Mesendoderm (in vitro differentiated cells): ENCODE results near the gene ITLN2.

ENCODE experiments used
- DNase-seq: peaks from one replicate; pipeline ENCODE4 v3.0.0; 2013
- H2AK5ac ChIP-seq: 2 replicates; pipeline ENCODE4 v1.6.1; 2013; ENCODE audit warnings: low read length, inconsistent platforms
- H2BK120ac ChIP-seq: 2 replicates; pipeline ENCODE4 v1.6.1; 2013; ENCODE audit warnings: low read depth, mild to moderate bottlenecking, low read length, moderate library complexity, mixed read lengths
- H2BK15ac ChIP-seq: replicated peaks from 2 replicates; pipeline ENCODE4 v1.6.1; 2013; ENCODE audit warnings: low read depth, mild to moderate bottlenecking, moderate library complexity
- H2BK5ac ChIP-seq: 2 replicates; pipeline ENCODE4 v1.6.1; 2013; ENCODE audit warnings: low read length, inconsistent platforms
- H3K18ac ChIP-seq: 2 replicates; pipeline ENCODE4 v1.6.1; 2013; ENCODE audit warnings: mild to moderate bottlenecking, low read length, mixed read lengths
- H3K23ac ChIP-seq: one replicate; pipeline ENCODE4 v1.6.1; 2013; ENCODE audit warnings: low read length
- H3K27ac ChIP-seq: 2 replicates; pipeline ENCODE4 v1.5.1; 2013; ENCODE audit warnings: low read depth, mild to moderate bottlenecking, inconsistent platforms, low read length, moderate library complexity
- H3K27me3 ChIP-seq: 2 replicates; pipeline ENCODE4 v1.6.1; 2013; ENCODE audit warnings: low read length, control low read depth, mild to moderate bottlenecking, inconsistent platforms; ENCODE audit not compliant: insufficient read depth, poor library complexity
- H3K36me3 ChIP-seq: 2 replicates; pipeline ENCODE4 v1.6.1; 2013; ENCODE audit warnings: low read length, inconsistent platforms; ENCODE audit not compliant: control insufficient read depth, insufficient read depth
- H3K4ac ChIP-seq: one replicate; pipeline ENCODE4 v1.6.1; 2013; ENCODE audit warnings: low read depth, mild to moderate bottlenecking, low read length, moderate library complexity
- H3K4me1 ChIP-seq: 2 replicates; pipeline ENCODE4 v1.6.1; 2013; ENCODE audit warnings: low read depth, low read length, inconsistent platforms; ENCODE audit not compliant: control insufficient read depth
- H3K4me2 ChIP-seq: 2 replicates; pipeline ENCODE4 v1.6.1; 2013; ENCODE audit warnings: low read length
- H3K4me3 ChIP-seq: 2 replicates; pipeline ENCODE4 v1.5.1; 2013; ENCODE audit warnings: mild to moderate bottlenecking, low read length
- H3K56ac ChIP-seq: one replicate; pipeline ENCODE4 v1.6.1; 2013; ENCODE audit warnings: low read length
- H3K79me1 ChIP-seq: 2 replicates; pipeline ENCODE4 v1.6.1; 2013; ENCODE audit warnings: low read length, inconsistent platforms
- H3K79me2 ChIP-seq: 2 replicates; pipeline ENCODE4 v1.6.1; 2013; ENCODE audit warnings: mild to moderate bottlenecking, low read length; ENCODE audit not compliant: control insufficient read depth, insufficient read depth
- H3K9ac ChIP-seq: 2 replicates; pipeline ENCODE4 v1.6.1; 2013; ENCODE audit warnings: low read length, inconsistent platforms
- H4K5ac ChIP-seq: one replicate; pipeline ENCODE4 v1.6.1; 2013; ENCODE audit warnings: low read length
- H4K8ac ChIP-seq: one replicate; pipeline ENCODE4 v1.6.1; 2013; ENCODE audit warnings: low read depth, mild to moderate bottlenecking, control low read depth, low read length, moderate library complexity
- WGBS: extraction: QIAGEN DNeasy Blood & Tissue Kit; methylation state at CpG from one replicate; pipeline ENCODE4 v1.1.7; 2013; ENCODE audit warnings: low lambda C conversion rate, missing lambda C conversion rate; ENCODE audit not compliant: insufficient coverage; ENCODE audit errors: extremely low coverage; 5-methylcytosine and 5-hydroxymethylcytosine counted together

The ITLN2 gene

DNA sequence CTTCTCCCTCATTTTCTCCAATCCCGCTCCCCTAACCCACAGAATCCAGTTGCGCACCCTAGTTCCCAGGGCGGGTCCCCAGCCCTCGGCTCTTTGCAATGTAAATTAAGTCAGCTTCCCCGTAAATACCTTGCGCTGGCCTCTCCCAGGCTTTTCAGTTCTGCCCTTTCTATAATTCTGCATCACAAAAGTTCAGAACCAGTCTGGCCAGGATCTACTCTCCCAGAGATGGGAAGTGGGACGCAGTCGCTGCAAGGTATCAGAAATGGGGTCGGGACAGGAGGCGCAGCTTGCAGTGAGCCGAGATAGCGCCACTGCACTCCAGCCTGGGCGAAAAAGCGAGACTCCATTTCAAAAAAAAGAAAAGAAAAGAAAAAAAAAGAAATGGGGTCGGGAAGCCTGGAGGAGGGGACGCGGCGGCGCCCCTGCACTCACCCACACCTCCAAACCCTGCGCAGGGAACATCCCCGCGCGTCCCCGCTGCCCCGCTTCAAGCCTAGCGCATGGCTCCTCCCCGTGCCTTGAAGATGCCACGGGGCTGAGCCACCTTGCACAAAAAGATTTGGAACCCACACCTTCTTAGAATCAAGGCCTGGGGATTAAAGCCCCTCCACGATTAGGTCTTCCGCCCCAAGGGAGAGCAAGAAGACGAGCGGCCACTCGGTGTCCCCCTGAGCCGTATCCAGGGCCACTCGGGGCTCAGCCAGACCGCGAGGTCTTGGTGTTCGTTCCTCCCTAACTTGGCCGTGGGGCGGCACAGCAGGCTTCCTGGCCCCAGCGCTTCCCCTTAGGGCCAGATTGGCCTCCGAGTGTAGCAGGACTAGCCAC, 27.2 kb upstream of the ITLN2 start:
- H3K36me3 ChIP-seq, result no peaks in the 10 kb centered on the region
- H2BK15ac ChIP-seq, result no peak overlapping the region
- H3K79me2 ChIP-seq, result no peaks in the 10 kb centered on the region
- H3K27me3 ChIP-seq, result no peaks in the 10 kb centered on the region
- peak overlapping the region; percentile 90 for H3K4me2 ChIP-seq
- no peak overlapping the region for H3K4ac ChIP-seq
- no peak overlapping the region for H2BK5ac ChIP-seq
- no peaks in the 10 kb centered on the region for H3K4me1 ChIP-seq
- peak overlapping the region; percentile 77 for H3K18ac ChIP-seq
- no peaks in the 10 kb centered on the region for H3K79me1 ChIP-seq
- H3K4me3 ChIP-seq, result peak overlapping the region; percentile 32
- no peak overlapping the region for H3K23ac ChIP-seq
- WGBS, result no CpG with 5 or more reads among the region's 42 CpGs
- H4K5ac ChIP-seq, result no peak overlapping the region
- H3K56ac ChIP-seq, result peak overlapping the region; percentile 81
- peak overlapping the region; percentile 5 for H3K27ac ChIP-seq
- no peak overlapping the region for H2BK120ac ChIP-seq
- H4K8ac ChIP-seq, result no peak overlapping the region
- peak; percentile 52 for DNase-seq
- H2AK5ac ChIP-seq, result no peak overlapping the region
- peak overlapping the region; percentile 62 for H3K9ac ChIP-seq

DNA sequence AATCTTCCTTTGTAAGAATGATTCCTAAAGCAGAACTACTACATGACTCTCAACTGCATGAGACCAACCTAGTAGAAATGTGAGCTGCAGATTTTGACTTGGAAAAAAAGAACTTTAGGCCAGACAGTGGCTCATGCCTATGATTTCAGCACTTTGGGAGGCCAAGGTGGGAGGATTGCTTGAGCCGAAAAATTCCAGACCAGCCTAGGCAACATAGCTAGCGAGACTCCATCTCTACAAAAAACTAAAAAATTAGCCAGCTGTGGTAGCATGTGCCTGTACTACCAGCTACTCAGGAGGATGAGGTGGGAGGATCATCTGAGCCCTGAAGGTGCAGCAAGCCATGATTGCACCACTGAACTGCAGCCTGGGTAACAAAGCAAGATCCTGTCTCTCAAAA, 24.7 kb upstream of the ITLN2 start:
- Histone ChIP-seq H3K4ac (no peak overlapping the region), H3K27me3 (no peaks in the 10 kb centered on the region), H3K79me1 (no peaks in the 10 kb centered on the region), H3K56ac (no peak overlapping the region), H2BK15ac (no peak overlapping the region), H3K27ac (no peak overlapping the region), H3K9ac (no peak overlapping the region), H3K4me3 (no peak overlapping the region), H3K36me3 (no peaks in the 10 kb centered on the region), H2BK5ac (no peak overlapping the region), H3K18ac (no peak overlapping the region), H3K79me2 (no peaks in the 10 kb centered on the region), H2AK5ac (no peak overlapping the region), H3K4me2 (no peak overlapping the region), H3K4me1 (no peaks in the 10 kb centered on the region), H4K5ac (no peak overlapping the region), H2BK120ac (no peak overlapping the region), H4K8ac (no peak overlapping the region), H3K23ac (no peak overlapping the region)
- no CpG with 5 or more reads among the region's 2 CpGs for whole genome bisulfite sequencing
- DNase-seq, result no peak

DNA sequence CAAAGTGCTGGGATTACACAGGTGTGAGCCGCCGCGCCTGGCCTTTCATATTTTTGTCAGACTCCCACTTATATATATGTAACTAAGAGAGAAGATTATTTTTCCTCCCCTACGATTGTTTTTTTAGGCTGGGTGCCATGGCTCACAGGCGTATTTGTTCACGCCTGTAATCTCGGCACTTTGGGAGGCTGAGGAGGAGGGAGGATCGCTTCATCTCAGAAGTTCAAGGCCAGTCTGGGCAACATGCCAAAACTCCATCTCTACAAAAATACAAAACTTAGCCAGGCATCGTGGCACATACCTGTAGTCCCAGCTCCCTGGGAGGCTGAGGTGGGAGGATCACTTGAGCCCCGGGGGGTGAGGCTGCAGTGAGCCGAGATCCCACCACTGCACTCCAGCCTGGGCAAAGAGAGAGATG, 23.9 kb upstream of the ITLN2 start:
- no peak overlapping the region for H3K56ac ChIP-seq
- no peak overlapping the region for H2AK5ac ChIP-seq
- no peak overlapping the region for H3K18ac ChIP-seq
- no peaks in the 10 kb centered on the region for H3K27me3 ChIP-seq
- H2BK15ac ChIP-seq, result no peak overlapping the region
- DNase-seq, result no peak
- no peak overlapping the region for H4K5ac ChIP-seq
- H3K79me1 ChIP-seq, result no peaks in the 10 kb centered on the region
- no CpG with 5 or more reads among the region's 11 CpGs for WGBS
- no peak overlapping the region for H3K4ac ChIP-seq
- no peak overlapping the region for H3K23ac ChIP-seq
- H3K9ac ChIP-seq, result no peak overlapping the region
- no peaks in the 10 kb centered on the region for H3K79me2 ChIP-seq
- no peaks in the 10 kb centered on the region for H3K36me3 ChIP-seq
- H3K4me2 ChIP-seq, result no peak overlapping the region
- H3K4me3 ChIP-seq, result no peak overlapping the region
- no peaks in the 10 kb centered on the region for H3K4me1 ChIP-seq
- H3K27ac ChIP-seq, result no peak overlapping the region
- H2BK5ac ChIP-seq, result no peak overlapping the region
- no peak overlapping the region for H2BK120ac ChIP-seq
- no peak overlapping the region for H4K8ac ChIP-seq

DNA sequence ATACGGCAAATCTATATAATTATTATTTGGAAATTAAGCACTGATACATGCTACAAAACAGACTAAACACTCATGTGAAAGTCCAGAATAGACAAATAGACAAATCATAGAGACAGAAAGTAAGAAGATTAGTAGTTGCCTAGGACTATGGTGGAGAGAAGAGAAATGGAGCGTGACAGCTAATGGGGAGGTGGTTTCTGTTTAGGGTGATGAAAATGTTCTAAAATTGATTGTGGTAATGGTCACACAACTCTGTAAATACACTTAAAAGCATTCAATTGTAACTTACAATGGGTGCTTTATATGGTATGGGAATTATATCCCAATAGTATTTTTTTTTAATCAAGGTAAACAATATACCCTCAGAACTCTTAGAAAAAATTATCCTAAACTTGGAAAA, 20.4 kb upstream of the ITLN2 start:
- Histone ChIP-seq H3K4me1 (peaks cover 9% of the 10 kb centered on the region), H3K4me2 (no peak overlapping the region), H2BK15ac (no peak overlapping the region), H3K9ac (no peak overlapping the region), H3K18ac (no peak overlapping the region), H3K23ac (no peak overlapping the region), H3K27ac (no peak overlapping the region), H2BK5ac (no peak overlapping the region), H4K8ac (no peak overlapping the region), H4K5ac (no peak overlapping the region), H3K4me3 (no peak overlapping the region), H3K56ac (no peak overlapping the region), H3K4ac (no peak overlapping the region), H3K36me3 (no peaks in the 10 kb centered on the region), H3K79me2 (no peaks in the 10 kb centered on the region), H3K79me1 (no peaks in the 10 kb centered on the region), H2AK5ac (no peak overlapping the region), H2BK120ac (no peak overlapping the region), H3K27me3 (no peaks in the 10 kb centered on the region)
- no CpG with 5 or more reads among the region's 2 CpGs for WGBS
- no peak for DNase-seq

DNA sequence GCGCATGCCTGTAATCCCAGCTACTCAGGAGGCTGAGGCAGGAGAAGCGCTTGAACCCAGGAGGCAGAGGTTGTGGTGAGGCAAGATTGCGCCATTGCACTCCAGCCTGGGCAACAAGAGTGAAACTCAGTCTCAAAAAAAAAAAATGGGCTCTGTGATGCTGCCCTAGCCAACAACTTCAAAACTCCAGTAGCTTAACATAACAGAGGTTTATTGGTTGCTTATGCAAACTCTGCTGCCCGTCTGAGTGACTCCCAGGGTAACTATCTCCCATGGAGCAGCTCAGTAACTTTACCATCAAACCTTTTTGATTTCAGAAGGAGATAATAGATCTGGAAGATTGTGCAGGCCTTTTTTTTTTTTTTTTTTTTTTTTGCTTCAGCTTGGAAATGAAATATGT, 18.9 kb upstream of the ITLN2 start:
- Histone ChIP-seq H3K4ac (no peak overlapping the region), H3K79me1 (no peaks in the 10 kb centered on the region)
- WGBS, result no CpG with 5 or more reads among the region's 4 CpGs

DNA sequence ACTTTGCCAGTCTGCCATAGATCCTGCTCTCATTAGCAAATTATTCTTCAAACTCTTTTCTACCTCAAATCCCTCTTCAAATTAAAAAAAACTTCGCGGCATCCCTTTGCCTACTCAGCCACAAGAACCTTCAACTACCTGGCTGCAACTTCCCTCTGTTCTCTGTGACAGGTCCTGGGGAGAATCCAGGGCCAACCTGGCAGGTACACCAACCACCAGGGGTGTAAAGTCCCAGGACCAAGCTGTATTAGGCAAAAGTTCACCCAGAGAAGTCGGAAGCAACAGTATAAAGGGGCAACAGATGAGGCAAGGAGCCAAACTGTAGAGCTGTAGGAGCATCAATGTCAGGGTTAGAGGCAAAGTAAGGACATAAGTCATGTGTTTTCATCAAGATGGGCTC, 18.3 kb upstream of the ITLN2 start:
- no peaks in the 10 kb centered on the region for H3K79me2 ChIP-seq
- H3K36me3 ChIP-seq, result no peaks in the 10 kb centered on the region
- H3K56ac ChIP-seq, result no peak overlapping the region
- no peak overlapping the region for H3K9ac ChIP-seq
- H2BK120ac ChIP-seq, result no peak overlapping the region
- no peak overlapping the region for H3K27ac ChIP-seq
- no peak for DNase-seq
- H3K4ac ChIP-seq, result no peak overlapping the region
- H3K79me1 ChIP-seq, result no peaks in the 10 kb centered on the region
- H4K5ac ChIP-seq, result no peak overlapping the region
- WGBS, result no CpG with 5 or more reads among the region's 3 CpGs
- no peak overlapping the region for H2BK15ac ChIP-seq
- H3K4me2 ChIP-seq, result no peak overlapping the region
- no peak overlapping the region for H3K23ac ChIP-seq
- no peaks in the 10 kb centered on the region for H3K27me3 ChIP-seq
- H3K4me1 ChIP-seq, result peaks cover 9% of the 10 kb centered on the region
- H3K18ac ChIP-seq, result no peak overlapping the region
- no peak overlapping the region for H4K8ac ChIP-seq
- H2BK5ac ChIP-seq, result no peak overlapping the region
- no peak overlapping the region for H3K4me3 ChIP-seq
- no peak overlapping the region for H2AK5ac ChIP-seq

More for the DNA sequence above, 18.9 kb upstream of the ITLN2 start:
- no peak for DNase-seq
- Histone ChIP-seq H3K4me1 (peaks cover 9% of the 10 kb centered on the region), H4K8ac (no peak overlapping the region), H3K56ac (no peak overlapping the region), H3K27me3 (no peaks in the 10 kb centered on the region), H2BK120ac (no peak overlapping the region), H3K79me2 (no peaks in the 10 kb centered on the region), H3K18ac (no peak overlapping the region), H3K36me3 (no peaks in the 10 kb centered on the region), H3K27ac (no peak overlapping the region), H2AK5ac (no peak overlapping the region), H2BK15ac (no peak overlapping the region), H3K4me3 (no peak overlapping the region), H2BK5ac (no peak overlapping the region), H4K5ac (no peak overlapping the region), H3K9ac (no peak overlapping the region), H3K23ac (no peak overlapping the region), H3K4me2 (no peak overlapping the region)
